Spleen (tissue), 11 donors: ENCODE data around the gene CIT. TPM values are rescaled to one million over a fixed set of nuclear protein-coding genes. Genes with fewer than 3 reads are reported as not detected.
"Not testable (repeated sequence)": the region's sequence is repeated elsewhere in the genome, so short reads cannot be mapped to it uniquely, and the experiment has no call there.

Experiments
- DNase-seq: peaks from one replicate; pipeline ENCODE4 v3.0.0-alpha.2; 2020
- H3K27ac ChIP-seq, 8 donors: fragments of 200-600 bp; sonication (generic) in 7 of 8; 1 replicate in 4 of 8; 2 replicates in 4 of 8; pipeline versions ENCODE4 v1.5.0 to v1.8.0; 2016 to 2021; ENCODE audit warnings: inconsistent platforms in 4 of 8, mild to moderate bottlenecking in 4 of 8, moderate library complexity in 1 of 8
- H3K27me3 ChIP-seq, 7 donors: fragments of 200-600 bp; sonication (generic) in 6 of 7; replicated peaks in 1 of 7; 1 replicate in 4 of 7; 2 replicates in 3 of 7; pipeline versions ENCODE4 v1.5.0 to v1.8.0; 2016 to 2021; ENCODE audit warnings: inconsistent platforms in 3 of 7, mild to moderate bottlenecking in 1 of 7
- H3K36me3 ChIP-seq, 6 donors: fragments of 200-600 bp; sonication (generic) in 5 of 6; 1 replicate in 4 of 6; 2 replicates in 2 of 6; pipeline versions ENCODE4 v1.5.0 to v1.8.0; 2016 to 2021; ENCODE audit warnings: inconsistent platforms in 2 of 6
- H3K4me1 ChIP-seq, 6 donors: fragments of 200-600 bp; sonication (generic) in 5 of 6; 1 replicate in 3 of 6; 2 replicates in 3 of 6; pipeline versions ENCODE4 v1.5.0 to v1.8.0; 2016 to 2021; ENCODE audit warnings: inconsistent platforms in 3 of 6
- H3K4me3 ChIP-seq, 8 donors: fragments of 200-600 bp; sonication (generic) in 7 of 8; 1 replicate in 4 of 8; 2 replicates in 4 of 8; pipeline versions ENCODE4 v1.5.0 to v1.8.0; 2016 to 2021; ENCODE audit warnings: inconsistent platforms in 4 of 8, mild to moderate bottlenecking in 4 of 8, moderate library complexity in 2 of 8
- H3K9me3 ChIP-seq, 8 donors: fragments of 200-600 bp; sonication (generic) in 7 of 8; 1 replicate in 4 of 8; 2 replicates in 4 of 8; pipeline versions ENCODE4 v1.5.0 to v1.8.0; 2016 to 2021; ENCODE audit warnings: inconsistent platforms in 4 of 8
- POLR2A ChIP-seq, 3 donors: fragments of 450-650 bp; IDR thresholded peaks; one replicate each; pipeline ENCODE4 v1.5.1; 2017; ENCODE audit warnings: antibody characterized with exemption in 3 of 3, mild to moderate bottlenecking in 1 of 3
- POLR2AphosphoS5 ChIP-seq, 3 donors: sonication (generic); formaldehyde crosslinking; IDR thresholded peaks; one replicate each; pipeline ENCODE4 v1.5.1; 2017; ENCODE audit warnings: antibody characterized with exemption in 3 of 3
- WGBS, 5 donors: extraction: QIAGEN DNeasy Blood & Tissue Kit in 3 of 5; methylation state at CpG; one replicate each; pipeline versions ENCODE4 v1.1.5 to v1.1.7; 2013 to 2018; 5-methylcytosine and 5-hydroxymethylcytosine counted together
- intact Hi-C: fragments of 100-400 bp; cut with DNase I; formaldehyde crosslinking; loops from one replicate; pipeline ENCODE4 v1.15.0; 2023; ENCODE audit warnings: low total_unique reads
- polyA plus RNA-seq, 3 donors: library from polyadenylated mRNA; stranded (reverse); fragments of 200-250 nt; gene quantifications; one replicate each; pipeline ENCODE4 v1.2.1, GENCODE V29; 2013
- total RNA-seq, 7 donors: library from RNA; depleted of rRNA in 3 of 7; stranded (reverse); fragments of >200 nt in 3 of 7; fragmentation: NEBNext Ultra II Directional in 4 of 7; extraction: Animal tissue kit (Norgen Biotek cat#: 25700) in 4 of 7; gene quantifications; one replicate each; pipeline versions ENCODE4 v1.1.0 to v1.2.1, GENCODE V29; 2016 to 2021
- TF ChIP-seq, protein P1 (sequence below), 11 experiments: fragments of 200-600 bp in 7 of 11; fragments of 450-650 bp in 4 of 11; sonication (generic) in 4 of 11; IDR thresholded peaks in 8 of 11; conservative IDR thresholded peaks in 3 of 11; 1 replicate in 7 of 11; 2 replicates in 4 of 11; pipeline versions ENCODE4 v1.4.0 to v1.8.0; 2016 to 2021; ENCODE audit warnings: antibody characterized with exemption in 11 of 11, inconsistent platforms in 4 of 11, mild to moderate bottlenecking in 1 of 11
- donor health status: healthy with polysubstance abuse.
- donor health status: DM: no; HTN: no; CAD: no; lungs with moderate emphysema.
- donor health status: DM: no; HTN: no; CAD: no.
- donor health status: Bipolar disorder and iron deficiency.
- donor health status: healthy.
- donor health status: DM: no; HTN: no; CAD: no.
- donor health status: DM: yes; HTN: yes; CAD: no.

The CIT gene
- total and polyA plus RNA-seq, 10 donors = 1.9 to 54.3 (median 24.5) TPM

DNA sequence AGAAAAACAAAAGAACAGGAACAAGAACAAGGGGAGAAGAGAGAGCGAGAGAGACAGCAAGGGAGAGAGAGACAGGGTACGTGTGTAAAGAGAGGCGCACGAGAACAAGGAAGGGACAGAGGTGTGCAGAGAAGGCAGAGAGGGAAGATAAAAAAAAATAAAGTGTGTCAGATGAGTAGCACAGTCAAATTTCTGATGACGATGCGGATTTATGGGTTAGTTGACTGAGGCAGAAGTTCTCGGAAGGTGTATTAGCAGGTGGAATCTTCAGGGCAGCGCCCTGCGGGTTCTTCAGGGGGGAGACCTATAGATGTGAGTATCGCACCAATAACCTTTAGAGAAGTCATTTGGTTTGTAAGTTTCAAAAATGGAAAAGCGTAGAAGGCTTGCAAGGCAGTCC lies 164.4 kb downstream of the CIT start:
- H3K9me3 ChIP-seq = no peaks in the 10 kb centered on the region
- no peak overlapping the region for H3K4me3 ChIP-seq
- DNase-seq = no peak
- WGBS, 5 donors = 96 to 99% (median 97%) methylated on average over 11 of the region's 11 CpGs
- H3K36me3 ChIP-seq = peaks cover 0 to 89% (median 13%) of the 10 kb centered on the region in 6 donors
- no peak for TF ChIP-seq POLR2AphosphoS5 (IDR thresholded peaks at IDR 0.05)
- no peak for TF ChIP-seq POLR2A (IDR thresholded peaks at IDR 0.05)
- TF ChIP-seq, protein P1, sequence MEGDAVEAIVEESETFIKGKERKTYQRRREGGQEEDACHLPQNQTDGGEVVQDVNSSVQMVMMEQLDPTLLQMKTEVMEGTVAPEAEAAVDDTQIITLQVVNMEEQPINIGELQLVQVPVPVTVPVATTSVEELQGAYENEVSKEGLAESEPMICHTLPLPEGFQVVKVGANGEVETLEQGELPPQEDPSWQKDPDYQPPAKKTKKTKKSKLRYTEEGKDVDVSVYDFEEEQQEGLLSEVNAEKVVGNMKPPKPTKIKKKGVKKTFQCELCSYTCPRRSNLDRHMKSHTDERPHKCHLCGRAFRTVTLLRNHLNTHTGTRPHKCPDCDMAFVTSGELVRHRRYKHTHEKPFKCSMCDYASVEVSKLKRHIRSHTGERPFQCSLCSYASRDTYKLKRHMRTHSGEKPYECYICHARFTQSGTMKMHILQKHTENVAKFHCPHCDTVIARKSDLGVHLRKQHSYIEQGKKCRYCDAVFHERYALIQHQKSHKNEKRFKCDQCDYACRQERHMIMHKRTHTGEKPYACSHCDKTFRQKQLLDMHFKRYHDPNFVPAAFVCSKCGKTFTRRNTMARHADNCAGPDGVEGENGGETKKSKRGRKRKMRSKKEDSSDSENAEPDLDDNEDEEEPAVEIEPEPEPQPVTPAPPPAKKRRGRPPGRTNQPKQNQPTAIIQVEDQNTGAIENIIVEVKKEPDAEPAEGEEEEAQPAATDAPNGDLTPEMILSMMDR (IDR thresholded peaks at IDR 0.05 in 8 of 11, conservative IDR thresholded peaks at IDR 0.05 in 3 of 11) = no peak
- H3K4me1 ChIP-seq = peaks cover 0 to 8% (median 0%) of the 10 kb centered on the region in 6 donors
- no peak overlapping the region for H3K27ac ChIP-seq
- intact Hi-C loops = no loop called here
- H3K27me3 ChIP-seq = no peaks in the 10 kb centered on the region

- intact Hi-C loops = no loop called here
- WGBS, 5 donors = 95 to 100% (median 99%) methylated on average over 4 of the region's 4 CpGs
- H3K9me3 ChIP-seq = no peaks in the 10 kb centered on the region
- H3K4me1 ChIP-seq = peaks cover 0 to 5% (median 0%) of the 10 kb centered on the region in 6 donors
- no peaks in the 10 kb centered on the region for H3K27me3 ChIP-seq
- TF ChIP-seq, protein P1 (IDR thresholded peaks at IDR 0.05 in 8 of 11, conservative IDR thresholded peaks at IDR 0.05 in 3 of 11) = no peak
- TF ChIP-seq POLR2AphosphoS5 (IDR thresholded peaks at IDR 0.05) (no peak), POLR2A (IDR thresholded peaks at IDR 0.05) (no peak)
- H3K36me3 ChIP-seq = peaks cover 0 to 96% (median 13%) of the 10 kb centered on the region in 6 donors
- no peak overlapping the region for H3K27ac ChIP-seq
- DNase-seq = no peak
- H3K4me3 ChIP-seq = no peak overlapping the region
These were observed 165.4 kb downstream of the CIT start for GRCh38 chr12:119711693-119712092.

GRCh38 chr12:119710965-119711551 lies 166.1 kb downstream of the CIT start:
- Histone ChIP-seq H3K27ac (no peak overlapping the region), H3K4me1 (no peaks in the 10 kb centered on the region), H3K27me3 (no peaks in the 10 kb centered on the region), H3K9me3 (no peaks in the 10 kb centered on the region), H3K36me3 (peaks cover 0 to 98% (median 13%) of the 10 kb centered on the region in 6 donors), H3K4me3 (no peak overlapping the region)
- intact Hi-C loops = no loop called here
- 90 to 97% (median 94%) methylated on average over 15 of the region's 15 CpGs for WGBS, 5 donors
- TF ChIP-seq, protein P1 (IDR thresholded peaks at IDR 0.05 in 8 of 11, conservative IDR thresholded peaks at IDR 0.05 in 3 of 11) = no peak
- no peak for TF ChIP-seq POLR2AphosphoS5 (IDR thresholded peaks at IDR 0.05)
- no peak for TF ChIP-seq POLR2A (IDR thresholded peaks at IDR 0.05)
- no peak for DNase-seq

GRCh38 chr12:119710374-119710964 lies 166.7 kb downstream of the CIT start:
- intact Hi-C loops = no loop called here
- 91 to 96% (median 95%) methylated on average over 11 of the region's 11 CpGs for WGBS, 5 donors
- DNase-seq = no peak
- Histone ChIP-seq H3K27ac (no peak overlapping the region), H3K4me1 (no peaks in the 10 kb centered on the region), H3K27me3 (no peaks in the 10 kb centered on the region), H3K9me3 (no peaks in the 10 kb centered on the region), H3K36me3 (peaks cover 0 to 93% (median 13%) of the 10 kb centered on the region in 6 donors), H3K4me3 (no peak overlapping the region)
- TF ChIP-seq, protein P1 (IDR thresholded peaks at IDR 0.05 in 8 of 11, conservative IDR thresholded peaks at IDR 0.05 in 3 of 11) = no peak
- TF ChIP-seq POLR2AphosphoS5 (IDR thresholded peaks at IDR 0.05) (no peak), POLR2A (IDR thresholded peaks at IDR 0.05) (no peak)

- WGBS, 5 donors = 48 to 100% (median 96%) methylated on average over 1 of the region's 1 CpG
- intact Hi-C loops, DNase-seq, H3K9me3 ChIP-seq, H3K27ac ChIP-seq, H3K4me3 ChIP-seq, H3K27me3 ChIP-seq: not testable (repeated sequence)
- Histone ChIP-seq H3K4me1 (peaks cover 0 to 14% (median 0%) of the 10 kb centered on the region in 6 donors), H3K36me3 (peaks cover 0 to 80% (median 3%) of the 10 kb centered on the region in 6 donors)
These were observed 170.7 kb downstream of the CIT start for GRCh38 chr12:119706427-119706826.
